Memory B cell (primary cell): ENCODE measurements around the gene RNF20.

Source experiments
- ATAC-seq: fragments of 150-1000 bp; cut with Tn5 transposase; 2 replicates; pipeline ENCODE4 v1.10.0; 2021; ENCODE audit warnings: low read depth, mild to moderate bottlenecking, moderate library complexity
- DNase-seq, 2 donors: peaks; one replicate each; pipeline ENCODE4 v3.0.0; 2022; ENCODE audit warnings: low spot score in 2 of 2
- H3K27ac Mint-ChIP-seq: one replicate; pipeline ENCODE4 v1.8.0; 2022; ENCODE audit warnings: mild to moderate bottlenecking, moderate library complexity, mixed read lengths
- H3K27me3 Mint-ChIP-seq: one replicate; pipeline ENCODE4 v1.8.0; 2022; ENCODE audit warnings: mixed read lengths
- H3K36me3 Mint-ChIP-seq: one replicate; pipeline ENCODE4 v1.8.0; 2022; ENCODE audit warnings: mild to moderate bottlenecking, mixed read lengths
- H3K4me1 Mint-ChIP-seq: one replicate; pipeline ENCODE4 v1.8.0; 2022; ENCODE audit warnings: mixed read lengths
- H3K4me3 Mint-ChIP-seq: one replicate; pipeline ENCODE4 v1.8.0; 2022; ENCODE audit warnings: mild to moderate bottlenecking, moderate library complexity, mixed read lengths
- H3K9me3 Mint-ChIP-seq: one replicate; pipeline ENCODE4 v1.8.0; 2022; ENCODE audit warnings: mixed read lengths

The RNF20 gene

GRCh38 chr9:101533334-101534204 lies at the start of gene RNF20:
RNF20 (plus strand) TSS chr9:101533853; CDS start chr9:101535424, 1,571 bp downstream.
- Mint-ChIP-seq H3K9me3 (no peaks in the 10 kb centered on the region), H3K4me1 (peaks cover 9% of the 10 kb centered on the region), H3K4me3 (peak within 1 kb of the TSS; percentile 96), H3K27ac (peak within 1 kb of the TSS; percentile 100), H3K36me3 (peaks cover 6% of the 10 kb centered on the region), H3K27me3 (peaks cover 3% of the 10 kb centered on the region)
- ATAC-seq (peak; percentile 89), DNase-seq (peak; percentile 97 to 98)

GRCh38 chr9:101484046-101484445 lies 49.6 kb upstream of the RNF20 start:
- H3K27ac Mint-ChIP-seq: no peak overlapping the region
- no peaks in the 10 kb centered on the region for H3K36me3 Mint-ChIP-seq
- H3K27me3 Mint-ChIP-seq: peaks cover 14% of the 10 kb centered on the region

GRCh38 chr9:101485924-101486692 lies 47.5 kb upstream of the RNF20 start:
- Mint-ChIP-seq H3K27ac (no peak overlapping the region), H3K4me3 (no peak overlapping the region), H3K36me3 (no peaks in the 10 kb centered on the region), H3K27me3 (peaks cover 19% of the 10 kb centered on the region), H3K4me1 (no peaks in the 10 kb centered on the region), H3K9me3 (no peaks in the 10 kb centered on the region)
- ATAC-seq (no peak), DNase-seq (no peak)

More at GRCh38 chr9:101484046-101484445, 49.6 kb upstream of the RNF20 start:
- ATAC-seq: no peak
- DNase-seq: no peak
- H3K9me3 Mint-ChIP-seq: no peaks in the 10 kb centered on the region
- H3K4me3 Mint-ChIP-seq: no peak overlapping the region
- no peaks in the 10 kb centered on the region for H3K4me1 Mint-ChIP-seq

- Mint-ChIP-seq H3K4me3 (no peak overlapping the region), H3K36me3 (no peaks in the 10 kb centered on the region), H3K4me1 (no peaks in the 10 kb centered on the region), H3K9me3 (peaks cover 2% of the 10 kb centered on the region), H3K27me3 (peaks cover 20% of the 10 kb centered on the region), H3K27ac (no peak overlapping the region)
- ATAC-seq (no peak), DNase-seq (no peak)
These were observed 46.8 kb upstream of the RNF20 start for GRCh38 chr9:101486693-101487442.

GRCh38 chr9:101487443-101487840 lies 46.2 kb upstream of the RNF20 start:
- DNase-seq (no peak), ATAC-seq (no peak)
- Mint-ChIP-seq H3K4me3 (no peak overlapping the region), H3K27ac (no peak overlapping the region), H3K9me3 (peaks cover 2% of the 10 kb centered on the region), H3K36me3 (no peaks in the 10 kb centered on the region), H3K4me1 (no peaks in the 10 kb centered on the region), H3K27me3 (peaks cover 20% of the 10 kb centered on the region)

- H3K27ac Mint-ChIP-seq: peak overlapping the region; percentile 51
- ATAC-seq: no peak
- peaks cover 10% of the 10 kb centered on the region for H3K27me3 Mint-ChIP-seq
These were observed 37.8 kb upstream of the RNF20 start for GRCh38 chr9:101495810-101496209.

GRCh38 chr9:101498323-101498722 lies 35.3 kb upstream of the RNF20 start:
- Mint-ChIP-seq H3K9me3 (no peaks in the 10 kb centered on the region), H3K4me3 (no peak overlapping the region), H3K36me3 (no peaks in the 10 kb centered on the region), H3K27ac (no peak overlapping the region), H3K27me3 (peaks cover 4% of the 10 kb centered on the region), H3K4me1 (no peaks in the 10 kb centered on the region)
- ATAC-seq: no peak
- DNase-seq: no peak

More at GRCh38 chr9:101495810-101496209, 37.8 kb upstream of the RNF20 start:
- Mint-ChIP-seq H3K9me3 (peaks cover 2% of the 10 kb centered on the region), H3K4me3 (no peak overlapping the region), H3K36me3 (no peaks in the 10 kb centered on the region), H3K4me1 (no peaks in the 10 kb centered on the region)
- DNase-seq: no peak

GRCh38 chr9:101504188-101504587 lies 29.5 kb upstream of the RNF20 start:
- Mint-ChIP-seq H3K9me3 (no peaks in the 10 kb centered on the region), H3K4me3 (no peak overlapping the region), H3K36me3 (no peaks in the 10 kb centered on the region), H3K27ac (no peak overlapping the region), H3K4me1 (no peaks in the 10 kb centered on the region), H3K27me3 (peaks cover 6% of the 10 kb centered on the region)
- ATAC-seq (no peak), DNase-seq (no peak)

- no peak for DNase-seq
- Mint-ChIP-seq H3K4me1 (no peaks in the 10 kb centered on the region), H3K9me3 (no peaks in the 10 kb centered on the region), H3K4me3 (no peak overlapping the region), H3K27ac (no peak overlapping the region), H3K36me3 (no peaks in the 10 kb centered on the region), H3K27me3 (peaks cover 4% of the 10 kb centered on the region)
- no peak for ATAC-seq
These were observed 25.4 kb upstream of the RNF20 start for GRCh38 chr9:101508211-101508610.

GRCh38 chr9:101509572-101509971 lies 24.1 kb upstream of the RNF20 start:
- no peaks in the 10 kb centered on the region for H3K36me3 Mint-ChIP-seq
- H3K4me3 Mint-ChIP-seq: no peak overlapping the region
- ATAC-seq (no peak), DNase-seq (no peak)
- no peak overlapping the region for H3K27ac Mint-ChIP-seq
- H3K9me3 Mint-ChIP-seq: no peaks in the 10 kb centered on the region
- H3K4me1 Mint-ChIP-seq: no peaks in the 10 kb centered on the region
- peaks cover 6% of the 10 kb centered on the region for H3K27me3 Mint-ChIP-seq

GRCh38 chr9:101510459-101510858 lies 23.2 kb upstream of the RNF20 start:
- DNase-seq (no peak), ATAC-seq (no peak)
- Mint-ChIP-seq H3K4me1 (no peaks in the 10 kb centered on the region), H3K27me3 (peaks cover 6% of the 10 kb centered on the region), H3K27ac (no peak overlapping the region), H3K36me3 (no peaks in the 10 kb centered on the region), H3K4me3 (no peak overlapping the region), H3K9me3 (no peaks in the 10 kb centered on the region)

- Mint-ChIP-seq H3K9me3 (no peaks in the 10 kb centered on the region), H3K4me3 (no peak overlapping the region), H3K27ac (no peak overlapping the region), H3K36me3 (no peaks in the 10 kb centered on the region), H3K27me3 (peaks cover 6% of the 10 kb centered on the region), H3K4me1 (no peaks in the 10 kb centered on the region)
- DNase-seq: no peak
- ATAC-seq: no peak
These were observed 22.6 kb upstream of the RNF20 start for GRCh38 chr9:101511009-101511408.

- no peak for ATAC-seq
- no peaks in the 10 kb centered on the region for H3K4me1 Mint-ChIP-seq
- DNase-seq: no peak
- H3K27ac Mint-ChIP-seq: no peak overlapping the region
- H3K27me3 Mint-ChIP-seq: peaks cover 8% of the 10 kb centered on the region
- no peak overlapping the region for H3K4me3 Mint-ChIP-seq
- H3K9me3 Mint-ChIP-seq: no peaks in the 10 kb centered on the region
- H3K36me3 Mint-ChIP-seq: no peaks in the 10 kb centered on the region
These were observed 21.5 kb upstream of the RNF20 start for GRCh38 chr9:101512116-101512515.

GRCh38 chr9:101513351-101513750 lies 20.3 kb upstream of the RNF20 start:
- Mint-ChIP-seq H3K9me3 (no peaks in the 10 kb centered on the region), H3K4me3 (no peak overlapping the region), H3K27ac (no peak overlapping the region), H3K4me1 (no peaks in the 10 kb centered on the region), H3K36me3 (no peaks in the 10 kb centered on the region), H3K27me3 (peaks cover 6% of the 10 kb centered on the region)
- no peak for DNase-seq
- ATAC-seq: no peak
